Measurements from ENCODE around the gene TRAPPC4.
A peak's percentile ranks its signal among the peaks of the same experiment; 100 is the strongest.
"Not testable (repeated sequence)": the region's sequence is repeated elsewhere in the genome, so short reads cannot be mapped to it uniquely, and the experiment has no call there.

TRAPPC4 gene, protein sequence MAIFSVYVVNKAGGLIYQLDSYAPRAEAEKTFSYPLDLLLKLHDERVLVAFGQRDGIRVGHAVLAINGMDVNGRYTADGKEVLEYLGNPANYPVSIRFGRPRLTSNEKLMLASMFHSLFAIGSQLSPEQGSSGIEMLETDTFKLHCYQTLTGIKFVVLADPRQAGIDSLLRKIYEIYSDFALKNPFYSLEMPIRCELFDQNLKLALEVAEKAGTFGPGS

DNA sequence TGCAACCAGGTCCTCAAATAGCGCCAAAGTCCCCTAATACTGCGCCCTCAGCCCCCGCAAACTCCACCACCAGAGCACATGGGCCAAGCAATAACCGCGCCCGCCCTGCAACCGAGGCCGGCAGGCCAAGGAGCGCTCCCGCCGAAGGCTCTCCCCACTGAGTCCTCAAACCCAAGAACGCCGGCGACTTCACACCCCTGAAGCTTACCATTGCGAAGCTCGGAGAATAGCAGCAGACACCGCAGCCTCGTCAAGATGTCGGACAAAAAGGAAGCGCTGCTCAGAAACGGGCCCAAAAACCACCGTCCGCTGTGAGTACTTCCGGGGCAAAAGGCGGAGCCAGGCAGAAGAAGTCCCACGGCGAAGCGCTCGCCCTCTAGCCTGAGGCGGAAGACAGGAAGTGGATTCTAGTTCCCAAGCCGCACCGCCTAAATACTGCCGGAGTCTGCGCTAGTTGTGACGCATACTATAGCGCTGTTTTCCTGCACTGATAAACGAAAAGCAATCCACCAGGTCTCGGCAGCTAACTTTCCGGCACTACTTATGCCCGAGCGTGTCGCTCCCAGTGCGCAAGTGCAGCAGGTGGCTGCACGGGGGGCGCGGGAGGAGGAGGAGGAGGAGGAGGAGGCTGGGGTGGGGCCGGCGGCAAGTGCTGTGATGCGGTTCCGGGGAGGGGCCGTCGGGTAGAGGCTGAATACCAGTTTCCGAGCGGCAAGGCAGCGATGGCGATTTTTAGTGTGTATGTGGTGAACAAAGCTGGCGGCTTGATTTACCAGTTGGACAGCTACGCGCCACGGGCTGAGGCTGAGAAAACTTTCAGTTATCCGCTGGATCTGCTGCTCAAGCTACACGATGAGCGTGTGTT is at the start of gene TRAPPC4, which contains the start of gene RPS25:
Gene TRAPPC4, plus strand, starts transcription at position 693 of the 865 bp plus-strand sequence. Its CDS starts 30 bp downstream, at position 723.
Gene RPS25, minus strand, starts transcription at position 270 of the 865 bp plus-strand sequence. Its CDS starts 59 bp downstream, at position 211.
- peak within 1 kb of the TSS; percentile 77 for H3K4me3 ChIP-seq (ENCODE audit: low read length)
- no peak for TF ChIP-seq ZNF274 (IDR thresholded peaks at IDR 0.05; ENCODE audit: low read depth, low read length)

DNA sequence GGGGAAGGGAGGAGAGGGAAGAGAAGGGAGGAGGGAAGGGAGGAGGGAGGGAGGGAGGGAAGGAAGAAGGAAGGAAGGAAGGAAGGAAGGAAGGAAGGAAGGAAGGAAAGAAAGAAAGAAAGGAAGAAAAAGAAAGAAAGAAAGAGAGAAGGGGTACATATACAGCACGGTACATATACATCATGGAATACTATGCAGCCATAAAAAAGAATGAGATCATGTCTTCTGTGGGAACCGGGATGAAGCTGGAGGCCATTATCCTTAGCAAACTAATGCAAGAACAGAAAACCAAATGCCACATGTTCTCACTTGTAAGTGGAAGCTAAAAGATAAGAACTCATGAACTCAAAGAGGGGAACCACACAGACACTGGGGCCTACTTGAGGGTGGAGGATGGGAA is 49.1 kb upstream of the TRAPPC4 start:
- H3K4me3 ChIP-seq (ENCODE audit: low read length), result not testable (repeated sequence)

DNA sequence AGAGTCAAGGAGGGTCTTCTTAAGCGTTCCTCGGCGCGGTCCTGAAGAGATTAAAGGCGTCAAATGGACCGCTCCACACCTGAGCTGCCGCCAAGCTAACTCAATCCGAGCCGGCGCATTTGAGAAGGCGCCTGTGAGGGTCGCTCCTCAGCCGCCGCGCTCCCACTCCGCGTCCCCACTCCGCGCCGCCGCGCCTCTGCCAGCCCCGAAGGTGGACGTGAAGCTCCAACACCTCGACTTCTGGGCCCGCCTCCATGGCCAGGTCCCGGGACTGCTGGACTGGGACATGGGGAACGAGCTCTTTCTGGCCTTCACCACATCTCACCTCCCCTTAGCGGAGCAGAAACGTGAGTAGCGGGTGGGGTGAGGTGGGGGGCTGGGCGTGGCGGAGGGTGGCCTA is 46.9 kb upstream of the TRAPPC4 start, which contains the start of gene FOXR1:
Gene FOXR1, plus strand, starts transcription at position 116 of the 400 bp plus-strand sequence. Its CDS starts 171 bp downstream, at position 287.
- TF ChIP-seq ZNF274 (IDR thresholded peaks at IDR 0.05; ENCODE audit: low read depth, low read length), result no peak
- no peak within 1 kb of the TSS for H3K4me3 ChIP-seq (ENCODE audit: low read length)

DNA sequence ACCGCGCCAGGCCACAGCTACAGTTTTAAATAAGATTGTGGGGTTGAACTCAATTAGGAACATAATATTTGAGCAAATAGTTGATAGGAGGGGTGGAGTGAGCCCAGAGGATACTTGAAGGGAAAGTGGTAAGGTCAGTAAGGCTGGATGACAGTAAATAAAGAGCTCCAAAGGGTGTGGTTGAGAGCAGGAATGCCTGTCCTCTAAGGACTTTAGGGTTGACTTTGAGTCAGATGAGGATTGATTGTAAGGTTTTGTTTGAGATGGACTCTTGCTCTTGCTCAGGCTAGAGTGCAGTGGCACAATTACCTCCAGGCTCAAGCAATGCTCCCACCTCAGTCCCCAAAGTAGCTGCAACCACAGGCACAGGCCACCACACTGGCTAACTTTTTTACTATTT is 44.6 kb upstream of the TRAPPC4 start:
- no peak overlapping the region for H3K4me3 ChIP-seq (ENCODE audit: low read length)
- no peak for TF ChIP-seq ZNF274 (IDR thresholded peaks at IDR 0.05; ENCODE audit: low read depth, low read length)

DNA sequence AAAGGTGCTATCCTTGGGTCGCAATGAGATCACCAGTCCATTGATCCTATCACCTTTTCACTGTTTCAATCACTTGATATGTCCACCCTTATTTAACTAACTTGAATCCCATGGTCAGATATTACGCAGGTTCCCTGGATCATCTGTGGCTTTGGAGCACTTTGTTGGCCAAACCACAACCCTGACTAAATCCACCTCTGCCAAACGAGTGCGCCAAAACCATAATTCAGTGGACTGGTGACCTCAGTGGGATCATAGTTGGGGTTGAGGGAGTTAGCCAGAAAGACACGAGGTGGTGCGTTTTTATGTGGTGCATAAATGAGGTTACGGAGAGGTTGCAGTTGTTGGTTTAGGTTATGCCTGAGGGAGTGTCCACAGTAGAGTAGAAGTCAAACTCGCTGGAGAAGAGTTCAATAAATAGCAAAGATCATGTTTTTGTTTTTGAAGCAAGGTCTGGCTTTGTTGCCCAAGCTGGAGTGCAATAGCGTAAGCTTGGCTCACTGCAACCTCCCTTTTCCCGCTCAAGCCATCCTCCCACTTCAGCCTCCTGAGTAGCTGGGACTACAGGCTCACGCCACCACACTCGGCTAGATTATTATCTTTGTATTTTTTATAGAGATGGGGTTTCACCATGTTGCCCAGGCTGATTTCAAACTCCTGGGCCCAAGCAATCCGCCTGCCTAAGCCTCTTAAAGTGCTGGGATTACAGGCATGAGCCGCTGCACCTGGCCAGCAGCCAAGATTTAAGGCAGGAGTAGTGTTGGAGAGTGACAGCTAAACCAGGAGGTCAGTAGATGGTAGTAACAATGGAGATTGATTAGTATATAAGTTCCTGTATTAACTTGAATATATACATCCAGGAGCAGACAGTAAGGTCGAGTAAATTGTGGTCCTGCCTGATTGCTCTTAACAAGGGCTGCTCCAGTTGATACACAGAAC is 42.5 kb upstream of the TRAPPC4 start:
- TF ChIP-seq ZNF274 (IDR thresholded peaks at IDR 0.05; ENCODE audit: low read depth, low read length), result no peak
- H3K4me3 ChIP-seq (ENCODE audit: low read length), result no peak overlapping the region

DNA sequence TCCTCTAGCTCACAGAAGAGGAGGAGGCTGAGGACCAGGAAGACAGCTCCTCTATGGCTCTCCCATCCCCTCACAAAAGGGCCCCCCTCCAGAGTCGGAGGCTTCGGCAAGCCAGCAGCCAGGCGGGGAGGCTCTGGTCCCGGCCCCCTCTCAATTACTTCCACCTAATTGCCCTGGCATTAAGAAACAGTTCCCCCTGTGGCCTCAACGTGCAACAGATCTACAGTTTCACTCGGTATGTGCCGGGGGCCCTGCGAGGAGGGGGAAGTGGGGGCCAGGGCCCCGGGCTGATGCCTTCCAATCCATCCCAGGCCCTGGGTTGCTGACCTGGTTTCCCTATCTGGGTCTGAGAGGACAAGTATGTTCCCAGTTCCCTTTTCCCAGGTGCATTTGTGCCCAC is 39.1 kb upstream of the TRAPPC4 start:
- H3K4me3 ChIP-seq (ENCODE audit: low read length), result no peak overlapping the region
- no peak for TF ChIP-seq ZNF274 (IDR thresholded peaks at IDR 0.05; ENCODE audit: low read depth, low read length)

DNA sequence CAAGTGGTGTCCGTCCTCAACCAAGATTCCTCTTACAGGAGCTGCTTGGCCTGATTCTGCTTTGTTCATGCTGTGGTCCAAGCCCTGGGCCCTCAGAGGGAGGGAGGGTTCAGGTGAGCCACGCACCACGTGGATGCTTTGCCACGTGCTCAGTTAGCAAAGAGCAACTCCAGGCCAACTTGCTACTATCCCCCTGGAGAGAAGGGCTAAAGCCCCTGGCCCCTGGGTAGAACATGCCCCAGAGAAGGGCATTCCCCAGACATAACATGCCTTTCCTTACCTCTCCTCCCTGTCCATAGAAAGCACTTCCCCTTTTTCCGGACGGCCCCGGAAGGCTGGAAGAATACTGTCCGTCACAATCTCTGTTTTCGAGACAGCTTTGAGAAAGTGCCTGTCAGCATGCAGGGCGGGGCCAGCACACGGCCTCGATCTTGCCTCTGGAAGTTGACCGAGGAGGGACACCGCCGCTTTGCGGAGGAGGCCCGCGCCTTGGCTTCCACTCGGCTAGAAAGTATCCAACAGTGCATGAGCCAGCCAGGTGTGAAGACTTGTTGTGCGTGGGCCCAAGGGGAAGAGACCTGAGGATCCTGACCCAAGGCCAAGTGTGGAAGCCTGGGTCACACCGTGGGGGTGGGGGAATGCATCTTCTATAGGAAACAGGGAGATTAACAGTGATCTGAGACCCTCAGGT is 38.2 kb upstream of the TRAPPC4 start:
- TF ChIP-seq ZNF274 (IDR thresholded peaks at IDR 0.05; ENCODE audit: low read depth, low read length), result no peak
- no peak overlapping the region for H3K4me3 ChIP-seq (ENCODE audit: low read length)

DNA sequence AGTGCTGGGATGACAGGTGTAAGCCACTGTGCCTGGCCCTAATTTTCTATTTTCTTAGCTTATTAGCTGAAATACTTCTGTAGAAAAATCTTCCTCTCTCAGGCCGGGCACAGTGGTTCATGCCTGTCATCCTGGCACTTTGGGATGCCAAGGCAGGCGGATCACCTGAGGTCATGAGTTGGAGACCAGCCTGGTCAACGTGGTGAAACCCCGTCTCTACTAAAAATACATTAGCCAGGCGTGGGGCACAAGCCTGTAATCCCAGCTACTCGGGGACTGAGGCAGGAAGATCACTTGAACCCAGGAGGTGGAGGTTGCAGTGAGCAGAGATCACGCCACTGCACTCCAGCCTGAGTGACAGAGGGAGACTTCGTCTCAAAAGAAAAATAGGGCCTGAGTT is 34.2 kb upstream of the TRAPPC4 start:
- not testable (repeated sequence) for H3K4me3 ChIP-seq (ENCODE audit: low read length)

DNA sequence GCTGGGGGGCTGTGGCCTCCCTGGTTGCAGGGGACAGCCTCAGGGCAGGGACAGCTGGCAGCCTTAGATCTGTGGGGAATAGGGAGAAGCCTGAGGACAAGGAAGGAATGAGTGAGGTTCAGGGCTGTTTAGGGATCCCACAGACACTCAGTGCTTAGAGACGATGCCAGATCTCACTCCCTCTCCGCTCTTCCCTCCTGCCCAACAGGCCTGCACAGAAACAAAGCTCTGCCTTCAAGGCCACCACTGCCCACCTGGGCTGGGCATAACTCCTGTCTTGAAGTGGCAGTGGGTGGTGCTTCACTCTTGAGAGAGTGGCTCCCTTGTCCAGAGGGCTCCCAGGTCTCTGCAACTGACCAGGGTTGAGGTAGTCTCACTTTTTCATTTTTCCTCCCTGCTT is 33.7 kb upstream of the TRAPPC4 start:
- H3K4me3 ChIP-seq (ENCODE audit: low read length), result no peak overlapping the region
- TF ChIP-seq ZNF274 (IDR thresholded peaks at IDR 0.05; ENCODE audit: low read depth, low read length), result no peak

DNA sequence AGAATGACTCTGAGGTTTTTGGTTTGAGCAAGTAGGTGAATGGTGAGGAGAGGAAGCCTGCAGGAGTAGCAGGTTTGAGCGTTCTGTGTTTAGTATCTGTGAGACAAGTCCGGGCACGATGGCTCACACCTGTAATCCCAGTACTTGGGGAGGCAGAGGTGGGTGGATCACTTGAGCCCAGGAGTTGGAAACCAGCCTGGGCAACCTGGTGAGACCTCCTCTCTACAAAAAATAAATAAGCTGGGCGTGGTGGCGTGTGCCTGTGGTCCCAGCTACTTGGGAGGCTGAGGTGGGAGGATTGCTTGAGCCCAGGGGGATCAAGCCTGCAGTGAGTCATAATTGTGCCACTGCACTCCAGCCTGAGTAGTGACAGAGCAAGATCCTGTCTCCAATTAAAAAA is 30.3 kb upstream of the TRAPPC4 start:
- TF ChIP-seq ZNF274 (IDR thresholded peaks at IDR 0.05; ENCODE audit: low read depth, low read length), result no peak
- H3K4me3 ChIP-seq (ENCODE audit: low read length), result no peak overlapping the region

DNA sequence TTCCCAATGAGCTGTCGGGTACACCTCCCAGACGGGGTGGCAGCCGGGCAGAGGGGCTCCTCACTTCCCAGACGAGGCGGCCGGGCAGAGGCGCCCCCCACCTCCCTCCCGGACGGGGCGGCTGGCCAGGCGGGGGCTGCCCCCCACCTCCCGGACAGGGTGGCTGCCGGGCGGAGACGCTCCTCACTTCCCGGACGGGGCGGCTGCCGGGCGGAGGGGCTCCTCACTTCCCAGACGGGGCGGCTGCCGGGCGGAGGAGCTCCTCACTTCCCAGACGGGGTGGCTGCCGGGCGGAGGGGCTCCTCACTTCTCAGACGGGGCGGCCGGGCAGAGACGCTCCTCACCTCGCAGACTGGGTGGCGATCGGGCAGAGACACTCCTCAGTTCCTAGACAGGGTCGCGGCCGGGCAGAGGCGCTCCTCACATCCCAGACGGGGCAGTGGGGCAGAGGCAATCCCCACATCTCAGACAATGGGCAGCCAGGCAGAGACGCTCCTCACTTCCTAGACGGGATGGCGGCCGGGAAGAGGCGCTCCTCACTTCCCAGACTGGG is 27.0 kb upstream of the TRAPPC4 start:
- not testable (repeated sequence) for H3K4me3 ChIP-seq (ENCODE audit: low read length)

DNA sequence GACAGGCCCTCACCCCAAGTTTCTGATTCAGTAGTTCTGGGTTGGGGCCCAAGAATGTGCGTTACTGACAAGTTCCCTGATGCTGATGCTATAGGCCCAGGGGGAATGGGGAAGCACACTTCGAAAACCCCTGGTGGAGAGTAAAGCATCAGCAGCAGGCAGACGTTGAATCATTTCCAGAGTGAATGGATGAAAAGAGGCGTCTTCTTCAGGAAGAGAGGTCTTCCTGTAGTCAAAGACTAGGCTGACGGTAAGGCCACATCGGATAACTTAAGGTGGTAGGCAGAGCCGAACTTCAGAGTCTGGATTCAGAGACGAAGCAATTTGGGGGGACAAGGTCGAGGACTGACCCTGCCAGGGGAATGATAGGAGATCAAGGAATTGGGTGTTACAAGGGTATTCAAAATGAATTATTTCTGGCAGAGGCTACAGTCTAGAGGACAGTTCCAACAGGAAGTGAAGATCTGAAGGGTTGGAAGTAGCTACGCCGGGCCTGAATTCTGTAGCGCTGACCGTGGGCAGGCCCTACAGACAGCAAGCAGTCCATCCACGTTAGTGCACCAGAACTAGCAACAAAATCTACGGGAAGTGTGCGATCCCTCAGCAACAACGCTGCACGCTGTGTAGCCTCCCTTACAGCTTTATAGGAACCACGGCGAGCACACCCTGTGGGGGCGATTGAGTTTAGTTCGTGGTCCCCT is 21.5 kb upstream of the TRAPPC4 start:
- no peak for TF ChIP-seq ZNF274 (IDR thresholded peaks at IDR 0.05; ENCODE audit: low read depth, low read length)
- H3K4me3 ChIP-seq (ENCODE audit: low read length), result peak overlapping the region; percentile 88

Measured in GM08714 (cell line).